Hepatocyte (in vitro differentiated cells): Measurements from ENCODE around the gene TOP2A.

Source experiments
- EZH2 ChIP-seq: fragments of 200-600 bp; sonication (generic); IDR thresholded peaks from 2 replicates; pipeline ENCODE4 v1.6.1; 2016; ENCODE audit warnings: antibody characterized with exemption, mild to moderate bottlenecking, borderline replicate concordance
- EZH2phosphoT487 ChIP-seq: fragments of 200-600 bp; sonication (generic); IDR thresholded peaks from one replicate; pipeline ENCODE4 v1.6.1; 2018; ENCODE audit warnings: antibody characterized with exemption, mild to moderate bottlenecking, low read depth, moderate library complexity; ENCODE audit not compliant: unreplicated experiment, severe bottlenecking
- TF ChIP-seq, protein P1 (sequence below): fragments of 200-600 bp; sonication (generic); IDR thresholded peaks from 2 replicates; pipeline ENCODE4 v1.5.1; 2016; ENCODE audit warnings: antibody characterized with exemption, mild to moderate bottlenecking; ENCODE audit not compliant: poor library complexity

DNA sequence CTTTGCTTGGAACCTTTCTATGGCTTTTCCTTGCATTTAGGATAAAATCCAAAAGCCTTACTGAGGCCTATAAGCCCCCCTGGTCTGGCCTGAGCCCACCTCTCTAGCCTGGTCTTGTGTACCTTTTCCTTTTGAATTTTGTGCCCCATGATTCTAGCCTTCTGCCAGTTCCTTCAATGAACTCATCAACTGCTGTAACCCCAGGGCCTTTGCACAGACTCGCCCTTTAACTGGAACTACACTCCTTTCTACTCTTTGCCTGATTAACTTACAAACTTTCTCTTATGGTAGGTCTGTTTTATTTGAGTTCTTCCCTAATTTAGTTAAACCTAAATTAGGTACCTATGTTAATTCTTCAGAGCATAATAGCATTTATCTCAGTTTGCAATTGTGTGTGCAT lies 77.4 kb downstream of the TOP2A start:
- TF ChIP-seq, protein P1, sequence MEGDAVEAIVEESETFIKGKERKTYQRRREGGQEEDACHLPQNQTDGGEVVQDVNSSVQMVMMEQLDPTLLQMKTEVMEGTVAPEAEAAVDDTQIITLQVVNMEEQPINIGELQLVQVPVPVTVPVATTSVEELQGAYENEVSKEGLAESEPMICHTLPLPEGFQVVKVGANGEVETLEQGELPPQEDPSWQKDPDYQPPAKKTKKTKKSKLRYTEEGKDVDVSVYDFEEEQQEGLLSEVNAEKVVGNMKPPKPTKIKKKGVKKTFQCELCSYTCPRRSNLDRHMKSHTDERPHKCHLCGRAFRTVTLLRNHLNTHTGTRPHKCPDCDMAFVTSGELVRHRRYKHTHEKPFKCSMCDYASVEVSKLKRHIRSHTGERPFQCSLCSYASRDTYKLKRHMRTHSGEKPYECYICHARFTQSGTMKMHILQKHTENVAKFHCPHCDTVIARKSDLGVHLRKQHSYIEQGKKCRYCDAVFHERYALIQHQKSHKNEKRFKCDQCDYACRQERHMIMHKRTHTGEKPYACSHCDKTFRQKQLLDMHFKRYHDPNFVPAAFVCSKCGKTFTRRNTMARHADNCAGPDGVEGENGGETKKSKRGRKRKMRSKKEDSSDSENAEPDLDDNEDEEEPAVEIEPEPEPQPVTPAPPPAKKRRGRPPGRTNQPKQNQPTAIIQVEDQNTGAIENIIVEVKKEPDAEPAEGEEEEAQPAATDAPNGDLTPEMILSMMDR: no peak
- TF ChIP-seq EZH2: no peak
- no peak for TF ChIP-seq EZH2phosphoT487
